Mucosa of descending colon (tissue), 3 donors: ENCODE data around the gene NEO1. TPM values are rescaled to one million over a fixed set of nuclear protein-coding genes. Genes with fewer than 3 reads are reported as not detected.

Source experiments
- ATAC-seq: fragments of 200-7000 bp; cut with Tn5 transposase; one replicate; pipeline ENCODE4 v1.9.1; 2020; ENCODE audit warnings: mild to moderate bottlenecking, moderate library complexity
- DNase-seq, 3 donors: peaks; one replicate each; pipeline ENCODE4 v3.0.0-alpha.2; 2020
- H3K36me3 ChIP-seq: fragments of 200-600 bp; one replicate; pipeline ENCODE4 v1.8.0; 2021; ENCODE audit warnings: low read depth, mild to moderate bottlenecking
- H3K4me1 ChIP-seq: fragments of 200-600 bp; one replicate; pipeline ENCODE4 v1.8.0; 2021; ENCODE audit warnings: low read depth, mild to moderate bottlenecking
- H3K4me3 ChIP-seq: fragments of 200-600 bp; one replicate; pipeline ENCODE4 v1.8.0; 2021; ENCODE audit warnings: mild to moderate bottlenecking
- H3K9me3 ChIP-seq: fragments of 200-600 bp; one replicate; pipeline ENCODE4 v1.8.0; 2021; ENCODE audit warnings: mild to moderate bottlenecking
- intact Hi-C, 2 donors: fragments of 100-400 bp; cut with DNase I in 1 of 2; cut with micrococcal nuclease in 1 of 2; formaldehyde crosslinking; loops; one replicate each; pipeline versions ENCODE4 v1.11.0 to v1.11.1; 2022; cut with DNase I, micrococcal nuclease
- total RNA-seq, 3 donors: library from RNA; stranded (reverse); fragmentation: NEBNext Ultra II Directional in 2 of 3; extraction: Animal tissue kit (Norgen Biotek cat#: 25700) in 2 of 3; gene quantifications; one replicate each; pipeline versions ENCODE4 v1.2.1 to v1.2.4, GENCODE V29; 2021 to 2023
- TF ChIP-seq, protein P1 (sequence below): fragments of 200-600 bp; IDR thresholded peaks from one replicate; pipeline ENCODE4 v1.8.0; 2022; ENCODE audit warnings: antibody characterized with exemption, mild to moderate bottlenecking
- donor health status: DM: no; HTN: no; CAD: no; lungs with moderate emphysema.
- donor health status: DM: no; HTN: no; CAD: no.
- donor health status: DM: no; HTN: yes; CAD: no.

The NEO1 gene
- total RNA-seq, 3 donors from 2014 or later = 106 to 188 (median 166) TPM

DNA sequence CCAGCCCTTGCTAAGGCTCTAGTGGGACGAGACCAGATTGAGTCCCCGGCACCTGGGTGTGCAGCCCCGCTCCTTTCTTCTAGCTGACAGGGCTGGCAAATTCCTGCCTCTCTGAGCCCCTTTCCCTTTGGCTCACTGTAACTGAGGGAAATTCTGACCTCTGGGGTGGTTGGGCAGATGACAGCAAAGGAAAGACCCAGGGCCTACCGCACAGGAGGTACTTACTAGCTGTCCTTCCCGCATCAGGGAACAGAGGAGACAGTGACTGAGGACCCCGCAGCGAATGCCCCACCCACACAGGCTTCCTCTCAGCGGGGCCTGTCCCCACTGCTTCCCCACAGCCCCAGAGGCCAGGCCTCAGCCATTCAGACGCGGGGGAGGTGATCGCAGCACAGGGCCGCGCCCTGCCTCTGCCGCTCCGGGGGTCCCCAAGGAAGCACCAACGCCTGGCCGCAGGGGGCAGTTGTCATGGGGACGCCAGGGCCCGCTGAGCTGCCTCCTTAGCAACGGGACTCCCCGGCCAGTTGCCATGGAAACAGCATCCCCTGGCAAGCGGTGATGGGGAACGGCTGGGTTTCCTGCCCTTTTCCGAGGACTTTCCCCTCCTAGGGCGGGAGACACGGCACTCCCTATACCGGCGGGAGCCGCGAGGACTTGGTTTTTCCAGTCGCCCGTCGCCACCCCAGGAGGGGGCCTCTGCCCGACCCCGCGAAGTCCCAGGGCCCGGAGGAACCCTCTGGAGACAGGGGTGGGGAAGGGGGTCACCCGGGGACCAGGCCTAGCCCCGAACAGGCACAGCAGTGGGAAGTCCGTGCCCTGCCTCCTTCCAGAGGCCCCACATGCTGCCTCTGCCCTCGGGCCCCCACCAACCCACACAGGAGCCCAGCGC, 266.4 kb downstream of the NEO1 start:
- Histone ChIP-seq H3K36me3 (no peaks in the 10 kb centered on the region), H3K4me1 (no peaks in the 10 kb centered on the region), H3K4me3 (no peak overlapping the region), H3K9me3 (no peaks in the 10 kb centered on the region)
- ATAC-seq = peak; percentile 35
- intact Hi-C loops = no loop called here
- TF ChIP-seq, protein P1, sequence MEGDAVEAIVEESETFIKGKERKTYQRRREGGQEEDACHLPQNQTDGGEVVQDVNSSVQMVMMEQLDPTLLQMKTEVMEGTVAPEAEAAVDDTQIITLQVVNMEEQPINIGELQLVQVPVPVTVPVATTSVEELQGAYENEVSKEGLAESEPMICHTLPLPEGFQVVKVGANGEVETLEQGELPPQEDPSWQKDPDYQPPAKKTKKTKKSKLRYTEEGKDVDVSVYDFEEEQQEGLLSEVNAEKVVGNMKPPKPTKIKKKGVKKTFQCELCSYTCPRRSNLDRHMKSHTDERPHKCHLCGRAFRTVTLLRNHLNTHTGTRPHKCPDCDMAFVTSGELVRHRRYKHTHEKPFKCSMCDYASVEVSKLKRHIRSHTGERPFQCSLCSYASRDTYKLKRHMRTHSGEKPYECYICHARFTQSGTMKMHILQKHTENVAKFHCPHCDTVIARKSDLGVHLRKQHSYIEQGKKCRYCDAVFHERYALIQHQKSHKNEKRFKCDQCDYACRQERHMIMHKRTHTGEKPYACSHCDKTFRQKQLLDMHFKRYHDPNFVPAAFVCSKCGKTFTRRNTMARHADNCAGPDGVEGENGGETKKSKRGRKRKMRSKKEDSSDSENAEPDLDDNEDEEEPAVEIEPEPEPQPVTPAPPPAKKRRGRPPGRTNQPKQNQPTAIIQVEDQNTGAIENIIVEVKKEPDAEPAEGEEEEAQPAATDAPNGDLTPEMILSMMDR = no peak
- DNase-seq = no peak

DNA sequence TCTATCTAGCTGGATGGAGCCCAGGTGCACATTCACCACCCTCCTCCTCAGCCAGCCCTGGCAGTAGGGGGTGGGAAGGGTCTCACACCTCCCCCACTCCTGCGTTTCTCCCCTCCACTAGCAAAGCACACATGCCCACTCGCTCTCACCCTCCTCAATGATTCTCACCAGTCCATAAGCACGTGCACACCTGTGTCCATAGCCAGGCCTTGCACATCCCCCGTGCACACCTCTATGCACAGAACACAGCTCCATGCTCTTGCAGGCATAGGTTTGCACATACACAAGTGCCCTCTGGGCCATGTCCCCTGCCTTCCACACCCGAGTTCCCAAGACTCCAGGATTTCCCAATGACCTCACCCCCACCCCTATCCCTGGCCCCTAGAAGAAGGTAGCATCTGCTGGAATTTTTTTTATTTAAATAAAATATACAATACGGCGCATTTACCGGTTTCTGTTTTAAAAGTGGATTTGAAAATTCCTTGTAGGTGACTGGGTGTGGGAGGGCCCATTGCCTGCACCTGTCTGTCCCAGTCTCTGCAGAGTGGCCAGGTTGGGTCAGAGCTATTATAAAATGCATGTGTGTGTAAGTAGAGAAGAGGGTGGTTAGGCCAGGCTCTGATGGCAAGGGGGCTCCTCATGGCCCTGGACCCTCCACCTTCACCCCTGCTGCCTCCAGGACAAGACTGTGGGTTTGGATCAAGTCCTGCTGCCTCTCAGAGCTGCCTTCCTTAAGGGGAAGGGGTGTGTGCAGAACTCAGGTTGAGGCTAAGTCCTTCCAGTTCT, 267.4 kb downstream of the NEO1 start:
- peak; percentile 11 for ATAC-seq
- H3K36me3 ChIP-seq = no peaks in the 10 kb centered on the region
- no peak for DNase-seq
- TF ChIP-seq, protein P1 = no peak
- no peaks in the 10 kb centered on the region for H3K9me3 ChIP-seq
- H3K4me1 ChIP-seq = no peaks in the 10 kb centered on the region
- H3K4me3 ChIP-seq = no peak overlapping the region
- intact Hi-C loops = no loop called here

DNA sequence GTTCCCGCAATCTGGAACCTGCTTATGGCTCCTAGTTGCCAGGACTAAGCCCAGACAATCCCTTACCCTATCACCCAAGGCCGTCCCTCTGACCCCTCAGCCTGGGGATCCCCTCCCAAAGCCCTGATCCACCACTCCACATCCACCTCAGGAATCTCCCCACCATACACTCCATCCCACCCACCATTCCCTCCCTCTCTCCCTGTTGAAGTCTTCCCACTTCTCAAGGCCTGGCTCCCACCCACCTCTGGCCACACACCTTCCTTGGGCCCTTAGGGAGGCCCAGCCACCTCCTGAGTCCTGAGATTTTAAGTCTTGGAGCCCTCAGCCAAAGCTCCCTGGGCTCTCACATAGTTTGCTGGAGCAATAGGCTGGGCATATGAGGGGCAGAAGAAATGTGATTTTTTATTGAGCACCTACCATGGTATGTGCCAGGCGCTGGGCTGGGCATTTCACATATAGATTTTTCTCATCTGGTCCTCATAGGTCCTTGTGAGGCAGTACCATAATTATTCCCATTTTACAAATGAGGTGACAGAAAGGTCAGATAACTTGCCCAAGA, 268.4 kb downstream of the NEO1 start:
- intact Hi-C loops = no loop called here
- ATAC-seq = no peak
- H3K4me3 ChIP-seq = no peak overlapping the region
- H3K9me3 ChIP-seq = no peaks in the 10 kb centered on the region
- DNase-seq = no peak
- H3K36me3 ChIP-seq = no peaks in the 10 kb centered on the region
- TF ChIP-seq, protein P1 = no peak
- no peaks in the 10 kb centered on the region for H3K4me1 ChIP-seq

DNA sequence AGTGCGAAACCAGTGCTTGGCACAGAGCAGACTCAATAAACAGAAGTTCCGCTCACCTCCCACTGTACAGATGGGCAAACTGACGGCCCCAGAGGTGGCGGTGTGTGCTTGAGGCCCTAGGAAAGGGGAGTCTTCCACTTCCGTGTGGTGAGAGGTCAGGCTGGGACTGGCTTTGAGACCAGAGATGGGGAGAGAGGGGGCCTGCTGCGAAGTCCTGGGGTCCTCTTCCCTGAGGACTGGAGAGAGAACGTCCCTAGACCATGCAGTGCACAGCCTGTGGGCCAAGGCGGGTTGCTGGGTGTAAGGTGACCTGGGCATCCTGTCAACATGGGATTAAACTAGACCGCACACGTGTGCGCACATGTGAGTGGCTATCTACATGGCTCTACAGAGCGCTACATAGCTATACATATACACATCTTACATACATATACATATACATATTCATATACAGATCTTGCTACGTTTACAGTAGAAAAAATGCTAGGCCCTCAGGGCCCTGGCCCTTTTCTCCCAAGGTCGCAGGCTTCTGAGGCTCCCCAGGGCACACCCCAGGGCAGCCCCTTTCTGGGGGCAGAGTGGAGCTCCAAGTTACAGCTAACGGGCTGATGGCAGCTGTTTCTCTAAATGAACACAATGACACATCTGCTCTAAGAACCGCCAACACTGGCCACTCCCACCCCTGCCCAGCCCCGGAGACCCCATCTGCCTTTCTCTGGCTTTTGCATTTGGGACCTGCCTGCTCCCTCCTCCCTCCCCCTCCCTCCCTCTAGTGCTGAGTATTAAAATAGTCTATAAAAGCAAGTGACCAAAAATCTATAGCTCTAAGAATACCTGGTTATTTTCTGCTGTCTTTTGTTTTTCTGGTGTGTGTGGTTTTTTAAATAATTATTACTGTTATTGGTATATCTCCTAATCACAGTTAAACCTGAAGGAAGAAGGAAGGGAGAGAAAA, 269.5 kb downstream of the NEO1 start:
- intact Hi-C loops = no loop called here
- TF ChIP-seq, protein P1 = no peak
- no peaks in the 10 kb centered on the region for H3K36me3 ChIP-seq
- no peaks in the 10 kb centered on the region for H3K9me3 ChIP-seq
- H3K4me1 ChIP-seq = no peaks in the 10 kb centered on the region
- H3K4me3 ChIP-seq = no peak overlapping the region
- DNase-seq (no peak), ATAC-seq (no peak)
